C4-2B (cell line): ENCODE data around the gene KCNH6.

Experiments
- ZFX ChIP-seq: fragments of 450-650 bp; IDR thresholded peaks from 2 replicates; pipeline ENCODE4 v1.6.1; 2017
- TF ChIP-seq, protein P1 (sequence below): fragments of 450-650 bp; conservative IDR thresholded peaks from 2 replicates; pipeline ENCODE4 v1.5.1; 2017; ENCODE audit warnings: mild to moderate bottlenecking

DNA sequence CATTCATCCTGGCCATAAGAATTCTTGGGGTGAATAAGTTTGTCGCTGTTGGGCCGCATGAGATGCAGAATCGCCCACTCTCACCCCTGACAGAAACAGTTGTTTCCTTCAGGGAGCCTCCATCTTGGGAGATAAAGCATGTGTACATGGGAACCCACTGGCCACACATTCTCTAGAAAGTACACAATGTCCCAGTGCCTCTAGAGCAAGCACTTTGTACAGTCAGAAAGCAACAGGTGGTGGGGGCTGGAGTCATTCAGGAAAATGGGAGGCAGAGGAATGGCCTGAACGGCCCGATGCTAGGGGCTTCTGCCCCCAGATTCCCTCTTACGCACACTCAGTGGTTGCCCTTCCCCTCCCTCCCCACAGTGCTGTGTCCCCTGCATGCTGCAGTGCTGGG lies 30.2 kb upstream of the KCNH6 start:
- TF ChIP-seq, protein P1, sequence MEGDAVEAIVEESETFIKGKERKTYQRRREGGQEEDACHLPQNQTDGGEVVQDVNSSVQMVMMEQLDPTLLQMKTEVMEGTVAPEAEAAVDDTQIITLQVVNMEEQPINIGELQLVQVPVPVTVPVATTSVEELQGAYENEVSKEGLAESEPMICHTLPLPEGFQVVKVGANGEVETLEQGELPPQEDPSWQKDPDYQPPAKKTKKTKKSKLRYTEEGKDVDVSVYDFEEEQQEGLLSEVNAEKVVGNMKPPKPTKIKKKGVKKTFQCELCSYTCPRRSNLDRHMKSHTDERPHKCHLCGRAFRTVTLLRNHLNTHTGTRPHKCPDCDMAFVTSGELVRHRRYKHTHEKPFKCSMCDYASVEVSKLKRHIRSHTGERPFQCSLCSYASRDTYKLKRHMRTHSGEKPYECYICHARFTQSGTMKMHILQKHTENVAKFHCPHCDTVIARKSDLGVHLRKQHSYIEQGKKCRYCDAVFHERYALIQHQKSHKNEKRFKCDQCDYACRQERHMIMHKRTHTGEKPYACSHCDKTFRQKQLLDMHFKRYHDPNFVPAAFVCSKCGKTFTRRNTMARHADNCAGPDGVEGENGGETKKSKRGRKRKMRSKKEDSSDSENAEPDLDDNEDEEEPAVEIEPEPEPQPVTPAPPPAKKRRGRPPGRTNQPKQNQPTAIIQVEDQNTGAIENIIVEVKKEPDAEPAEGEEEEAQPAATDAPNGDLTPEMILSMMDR = no peak
- no peak for TF ChIP-seq ZFX
